Fibroblast of mammary gland (primary cell): ENCODE data around the gene UBAP2L.
A peak's percentile ranks its signal among the peaks of the same experiment; 100 is the strongest.

ENCODE experiments used
- DNase-seq: peaks from one replicate; pipeline ENCODE4 v3.0.0-alpha.2; 2010; ENCODE audit warnings: low read depth
- H3K4me3 ChIP-seq: 2 replicates; pipeline ENCODE4 v1.5.1; 2011; ENCODE audit warnings: low read depth, mild to moderate bottlenecking, low read length, moderate library complexity; ENCODE audit not compliant: control insufficient read depth
- TF ChIP-seq, protein P1 (sequence below): conservative IDR thresholded peaks from 2 replicates; pipeline ENCODE4 v1.5.1; 2011; ENCODE audit warnings: low read depth, low read length, inconsistent platforms; ENCODE audit not compliant: control insufficient read depth, insufficient read depth

Gene UBAP2L

DNA sequence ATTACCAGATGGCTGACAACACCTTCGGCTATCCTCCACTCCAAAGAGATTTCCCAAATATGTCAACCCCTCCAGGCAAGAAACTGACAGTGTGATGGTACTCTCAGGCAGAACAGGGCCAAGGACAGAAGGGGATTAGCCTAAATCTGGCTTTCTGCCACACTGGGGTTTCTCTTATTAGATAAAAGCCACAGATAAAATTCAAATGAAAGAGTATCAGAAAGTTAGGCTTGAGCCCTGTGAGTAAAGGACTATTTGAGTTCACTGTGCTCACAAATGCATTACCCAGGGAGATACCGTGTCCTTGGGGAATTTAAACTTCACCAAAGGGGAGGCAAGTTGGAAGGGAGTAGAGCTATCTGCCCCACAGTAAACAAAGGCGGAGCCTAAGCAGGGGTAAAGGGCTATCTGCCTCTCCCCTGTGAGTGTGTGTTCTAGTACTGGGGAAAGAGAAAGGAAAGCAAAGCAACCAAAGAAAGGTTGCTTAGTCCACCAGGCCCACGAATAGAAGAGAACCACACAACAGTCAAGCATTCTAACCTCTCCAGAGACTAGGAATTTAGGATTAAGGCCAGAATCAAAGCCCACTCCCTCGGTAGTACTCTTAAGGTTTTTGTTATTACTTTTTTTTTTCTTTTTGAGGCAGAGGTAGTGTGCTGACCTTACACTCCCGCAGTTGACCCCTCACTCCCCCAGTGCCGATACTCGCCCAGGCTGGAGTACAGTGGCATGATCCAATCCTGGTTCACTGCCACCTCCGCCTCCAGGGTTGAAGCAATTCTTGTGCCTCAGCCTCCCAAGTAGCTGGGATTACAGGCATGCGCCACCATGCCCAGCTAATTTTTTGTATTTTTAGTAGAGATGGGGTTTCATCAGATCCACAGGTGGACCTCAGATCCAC is 41.6 kb upstream of the UBAP2L start:
- H3K4me3 ChIP-seq: peak overlapping the region; percentile 4
- peak; percentile 24 for DNase-seq
- TF ChIP-seq, protein P1, sequence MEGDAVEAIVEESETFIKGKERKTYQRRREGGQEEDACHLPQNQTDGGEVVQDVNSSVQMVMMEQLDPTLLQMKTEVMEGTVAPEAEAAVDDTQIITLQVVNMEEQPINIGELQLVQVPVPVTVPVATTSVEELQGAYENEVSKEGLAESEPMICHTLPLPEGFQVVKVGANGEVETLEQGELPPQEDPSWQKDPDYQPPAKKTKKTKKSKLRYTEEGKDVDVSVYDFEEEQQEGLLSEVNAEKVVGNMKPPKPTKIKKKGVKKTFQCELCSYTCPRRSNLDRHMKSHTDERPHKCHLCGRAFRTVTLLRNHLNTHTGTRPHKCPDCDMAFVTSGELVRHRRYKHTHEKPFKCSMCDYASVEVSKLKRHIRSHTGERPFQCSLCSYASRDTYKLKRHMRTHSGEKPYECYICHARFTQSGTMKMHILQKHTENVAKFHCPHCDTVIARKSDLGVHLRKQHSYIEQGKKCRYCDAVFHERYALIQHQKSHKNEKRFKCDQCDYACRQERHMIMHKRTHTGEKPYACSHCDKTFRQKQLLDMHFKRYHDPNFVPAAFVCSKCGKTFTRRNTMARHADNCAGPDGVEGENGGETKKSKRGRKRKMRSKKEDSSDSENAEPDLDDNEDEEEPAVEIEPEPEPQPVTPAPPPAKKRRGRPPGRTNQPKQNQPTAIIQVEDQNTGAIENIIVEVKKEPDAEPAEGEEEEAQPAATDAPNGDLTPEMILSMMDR: no peak

DNA sequence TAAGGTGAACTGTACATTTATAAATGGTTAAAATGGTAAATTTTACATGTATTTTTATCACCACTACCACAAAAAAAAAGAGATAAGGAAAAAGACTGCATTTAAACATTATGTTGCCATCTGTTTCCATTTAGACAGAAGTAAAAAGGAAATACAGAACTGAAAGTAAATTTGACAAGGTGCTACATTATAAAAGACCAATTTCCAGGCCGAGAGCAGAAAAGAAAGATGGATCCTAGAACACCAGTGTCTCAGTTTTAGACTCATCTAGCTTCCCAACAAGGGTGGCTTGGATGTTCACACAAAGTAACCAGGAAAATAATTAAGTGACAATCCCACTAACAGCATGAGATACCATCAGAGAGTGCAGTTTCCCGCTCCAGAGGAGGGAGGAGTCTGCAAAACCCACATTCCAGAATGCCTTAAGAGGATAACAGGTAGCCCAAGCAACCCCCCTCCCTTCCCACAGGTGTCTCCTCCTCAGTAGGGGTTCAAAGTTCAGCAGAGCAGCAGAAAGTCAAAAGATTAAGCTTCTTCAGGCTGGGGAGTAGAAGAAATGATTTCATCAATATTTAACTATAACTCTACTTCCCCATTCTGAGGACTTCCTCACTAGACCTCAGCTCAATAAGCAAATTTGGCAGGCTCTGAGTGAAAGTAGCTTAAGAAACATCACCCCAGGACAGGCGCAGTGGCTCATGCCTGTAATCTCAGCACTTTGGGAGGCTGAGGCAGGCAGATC is 40.6 kb upstream of the UBAP2L start:
- no peak for DNase-seq
- TF ChIP-seq, protein P1: no peak
- peak overlapping the region; percentile 23 for H3K4me3 ChIP-seq

DNA sequence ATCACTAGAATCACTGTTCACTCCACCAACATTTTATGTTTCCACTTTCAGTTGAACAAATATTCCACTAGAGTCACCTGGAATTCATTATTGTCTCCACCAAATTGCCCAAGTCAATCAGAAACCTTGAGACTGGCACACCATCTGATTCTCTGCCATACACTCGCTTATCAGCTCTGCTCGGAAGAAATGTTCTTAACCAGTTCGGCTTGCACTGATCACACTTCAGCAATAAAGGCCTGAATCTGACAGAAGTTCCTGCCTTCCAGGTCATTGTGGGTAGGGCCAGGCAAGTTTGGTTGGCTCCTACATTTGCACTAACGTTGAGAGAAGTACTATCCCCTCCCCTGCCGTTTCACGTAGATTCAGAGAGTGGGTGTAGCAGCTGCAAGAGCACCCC is 38.8 kb upstream of the UBAP2L start:
- peak overlapping the region; percentile 99 for H3K4me3 ChIP-seq
- TF ChIP-seq, protein P1: no peak
- DNase-seq: no peak

DNA sequence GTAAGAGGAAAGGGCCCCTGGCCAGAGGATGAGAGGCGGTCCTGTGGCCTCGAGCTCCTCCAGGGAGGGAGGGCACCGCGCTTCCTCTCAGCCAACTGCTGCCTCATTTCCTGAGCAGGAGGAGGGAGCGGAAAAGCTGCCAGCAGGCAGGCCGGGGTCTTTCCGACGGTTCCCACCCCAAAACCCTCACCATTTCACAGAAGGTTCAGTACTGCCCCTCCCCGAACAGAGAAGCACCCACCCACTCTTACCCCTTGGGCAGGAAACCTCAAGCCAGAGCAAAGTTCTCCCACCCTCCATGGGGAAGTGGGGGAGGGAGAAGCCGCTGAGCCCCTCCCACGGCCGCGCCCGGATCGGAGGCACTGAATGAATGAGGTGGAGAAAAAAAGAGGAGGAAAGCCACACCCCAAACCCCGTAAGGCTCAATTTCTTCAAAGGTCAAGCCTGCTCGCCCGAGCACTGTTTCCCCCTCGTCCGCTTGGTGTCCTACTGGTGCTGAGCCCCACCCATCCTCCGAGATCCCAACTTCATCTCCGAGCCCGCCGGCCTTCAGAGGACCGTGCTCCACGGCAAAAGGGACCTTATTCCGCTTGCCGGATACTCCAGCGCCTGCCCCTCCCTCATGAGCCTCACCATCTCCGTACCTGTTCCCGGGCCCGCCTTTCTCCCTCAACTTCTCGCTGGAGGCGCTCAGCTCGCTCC is 38.3 kb upstream of the UBAP2L start:
- H3K4me3 ChIP-seq: peak overlapping the region; percentile 99
- peak; percentile 79 for DNase-seq
- TF ChIP-seq, protein P1: no peak

DNA sequence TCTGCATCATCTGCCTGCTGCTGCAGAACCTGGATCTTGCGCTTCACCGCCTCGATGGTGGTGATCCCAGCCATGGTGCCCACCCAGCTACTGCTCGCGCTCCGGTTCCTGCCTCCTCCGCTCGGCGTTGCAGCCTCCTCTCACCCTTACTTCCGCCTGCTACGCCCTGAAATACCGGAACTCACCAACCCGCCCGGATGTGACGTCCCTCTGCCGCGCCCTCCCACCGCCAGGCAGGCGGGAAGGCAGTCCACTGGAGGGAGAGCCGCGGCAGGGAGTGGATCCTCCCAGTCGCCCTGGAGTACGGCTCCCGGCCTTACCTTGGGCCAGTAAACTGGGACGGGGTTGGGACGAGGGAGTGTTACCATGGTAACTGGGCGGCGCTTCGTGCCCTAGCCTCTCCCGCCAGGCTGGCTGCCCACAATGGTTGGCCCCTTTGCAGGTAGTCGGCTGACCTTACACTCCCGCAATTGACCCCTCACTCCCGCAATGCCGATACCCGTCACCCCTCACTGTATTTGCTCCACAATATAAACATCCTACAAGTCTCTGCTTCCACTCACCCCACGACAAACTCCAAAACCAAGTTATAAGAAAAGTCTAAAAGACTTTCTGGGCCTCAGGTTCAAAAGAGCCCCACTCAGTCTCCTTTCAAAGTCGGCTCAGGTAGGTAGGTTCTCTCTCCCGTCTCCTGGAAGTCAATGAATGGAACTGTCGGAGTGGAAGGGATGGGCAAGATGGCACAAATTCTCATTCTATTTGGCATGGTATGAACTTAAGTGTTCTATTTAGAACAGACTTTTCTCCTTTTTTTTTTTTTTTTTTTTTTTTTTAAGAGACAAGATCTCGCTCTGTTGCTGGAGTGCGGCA is 37.5 kb upstream of the UBAP2L start:
- peak overlapping the region; percentile 99 for H3K4me3 ChIP-seq

More for the DNA sequence above, 37.5 kb upstream of the UBAP2L start:
- TF ChIP-seq, protein P1: no peak
- DNase-seq: peak; percentile 92
